ENCODE results near the gene ELL2. TPM values are rescaled to one million over a fixed set of nuclear protein-coding genes. Genes with fewer than 3 reads are reported as not detected.

The ELL2 gene
- total and polyA plus RNA-seq, 9 of the 15 experiments (the other 6 are each of a cell fraction or from before 2014, with no cell fraction given), result 4.3 to 18.3 (median 14.5) TPM

DNA sequence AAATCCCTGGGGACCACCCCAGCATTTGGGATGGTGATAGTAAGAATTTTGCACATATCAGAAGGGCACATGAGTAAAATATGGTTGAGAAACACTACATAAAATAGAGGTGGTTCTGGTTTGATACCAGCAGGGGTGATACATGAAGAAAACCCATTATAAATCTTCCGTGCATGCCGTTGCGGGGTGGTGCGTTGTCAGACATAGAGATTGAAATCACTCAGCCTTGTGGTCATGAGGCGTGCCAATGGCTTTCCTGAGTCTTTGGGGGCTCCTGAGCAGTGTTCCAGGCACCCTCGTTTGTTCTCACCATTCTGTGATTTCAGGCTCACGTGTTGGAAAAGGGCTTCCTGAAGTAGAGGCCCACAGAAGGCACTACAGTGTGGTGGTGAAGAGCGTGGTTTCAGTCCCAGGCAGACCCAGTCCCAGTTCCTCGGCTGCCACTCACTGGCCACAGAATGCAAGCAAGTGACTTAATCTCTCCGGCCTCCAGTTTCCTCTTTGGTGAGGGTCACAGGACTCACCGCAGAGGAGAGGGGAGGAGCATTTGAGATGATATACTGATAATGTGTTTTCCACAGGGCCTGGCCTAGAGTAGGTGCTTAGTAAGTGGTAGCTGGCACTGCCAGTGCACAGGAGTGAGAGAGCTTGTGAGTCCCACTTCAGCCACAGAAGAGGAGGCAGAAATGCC, 118.7 kb downstream of the ELL2 start (continued):
- TF ChIP-seq, protein P1, sequence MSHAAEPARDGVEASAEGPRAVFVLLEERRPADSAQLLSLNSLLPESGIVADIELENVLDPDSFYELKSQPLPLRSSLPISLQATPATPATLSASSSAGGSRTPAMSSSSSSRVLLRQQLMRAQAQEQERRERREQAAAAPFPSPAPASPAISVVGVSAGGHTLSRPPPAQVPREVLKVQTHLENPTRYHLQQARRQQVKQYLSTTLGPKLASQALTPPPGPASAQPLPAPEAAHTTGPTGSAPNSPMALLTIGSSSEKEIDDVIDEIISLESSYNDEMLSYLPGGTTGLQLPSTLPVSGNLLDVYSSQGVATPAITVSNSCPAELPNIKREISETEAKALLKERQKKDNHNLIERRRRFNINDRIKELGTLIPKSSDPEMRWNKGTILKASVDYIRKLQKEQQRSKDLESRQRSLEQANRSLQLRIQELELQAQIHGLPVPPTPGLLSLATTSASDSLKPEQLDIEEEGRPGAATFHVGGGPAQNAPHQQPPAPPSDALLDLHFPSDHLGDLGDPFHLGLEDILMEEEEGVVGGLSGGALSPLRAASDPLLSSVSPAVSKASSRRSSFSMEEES (CRISPR knock-in tag; IDR thresholded peaks at IDR 0.05), result no peak
- peak; percentile 56; the same call in 1 of the 2 replicates for TF ChIP-seq SOX6 (IDR thresholded peaks at IDR 0.05)
- TF ChIP-seq NR3C1 (CRISPR knock-in tag; IDR thresholded peaks at IDR 0.05), result no peak
- 0 out of 2 replicates have a peak, but pooled peaks have one; percentile 40 for TF ChIP-seq ARID4B (CRISPR knock-in tag; IDR thresholded peaks at IDR 0.05)
- TF ChIP-seq, protein P2, sequence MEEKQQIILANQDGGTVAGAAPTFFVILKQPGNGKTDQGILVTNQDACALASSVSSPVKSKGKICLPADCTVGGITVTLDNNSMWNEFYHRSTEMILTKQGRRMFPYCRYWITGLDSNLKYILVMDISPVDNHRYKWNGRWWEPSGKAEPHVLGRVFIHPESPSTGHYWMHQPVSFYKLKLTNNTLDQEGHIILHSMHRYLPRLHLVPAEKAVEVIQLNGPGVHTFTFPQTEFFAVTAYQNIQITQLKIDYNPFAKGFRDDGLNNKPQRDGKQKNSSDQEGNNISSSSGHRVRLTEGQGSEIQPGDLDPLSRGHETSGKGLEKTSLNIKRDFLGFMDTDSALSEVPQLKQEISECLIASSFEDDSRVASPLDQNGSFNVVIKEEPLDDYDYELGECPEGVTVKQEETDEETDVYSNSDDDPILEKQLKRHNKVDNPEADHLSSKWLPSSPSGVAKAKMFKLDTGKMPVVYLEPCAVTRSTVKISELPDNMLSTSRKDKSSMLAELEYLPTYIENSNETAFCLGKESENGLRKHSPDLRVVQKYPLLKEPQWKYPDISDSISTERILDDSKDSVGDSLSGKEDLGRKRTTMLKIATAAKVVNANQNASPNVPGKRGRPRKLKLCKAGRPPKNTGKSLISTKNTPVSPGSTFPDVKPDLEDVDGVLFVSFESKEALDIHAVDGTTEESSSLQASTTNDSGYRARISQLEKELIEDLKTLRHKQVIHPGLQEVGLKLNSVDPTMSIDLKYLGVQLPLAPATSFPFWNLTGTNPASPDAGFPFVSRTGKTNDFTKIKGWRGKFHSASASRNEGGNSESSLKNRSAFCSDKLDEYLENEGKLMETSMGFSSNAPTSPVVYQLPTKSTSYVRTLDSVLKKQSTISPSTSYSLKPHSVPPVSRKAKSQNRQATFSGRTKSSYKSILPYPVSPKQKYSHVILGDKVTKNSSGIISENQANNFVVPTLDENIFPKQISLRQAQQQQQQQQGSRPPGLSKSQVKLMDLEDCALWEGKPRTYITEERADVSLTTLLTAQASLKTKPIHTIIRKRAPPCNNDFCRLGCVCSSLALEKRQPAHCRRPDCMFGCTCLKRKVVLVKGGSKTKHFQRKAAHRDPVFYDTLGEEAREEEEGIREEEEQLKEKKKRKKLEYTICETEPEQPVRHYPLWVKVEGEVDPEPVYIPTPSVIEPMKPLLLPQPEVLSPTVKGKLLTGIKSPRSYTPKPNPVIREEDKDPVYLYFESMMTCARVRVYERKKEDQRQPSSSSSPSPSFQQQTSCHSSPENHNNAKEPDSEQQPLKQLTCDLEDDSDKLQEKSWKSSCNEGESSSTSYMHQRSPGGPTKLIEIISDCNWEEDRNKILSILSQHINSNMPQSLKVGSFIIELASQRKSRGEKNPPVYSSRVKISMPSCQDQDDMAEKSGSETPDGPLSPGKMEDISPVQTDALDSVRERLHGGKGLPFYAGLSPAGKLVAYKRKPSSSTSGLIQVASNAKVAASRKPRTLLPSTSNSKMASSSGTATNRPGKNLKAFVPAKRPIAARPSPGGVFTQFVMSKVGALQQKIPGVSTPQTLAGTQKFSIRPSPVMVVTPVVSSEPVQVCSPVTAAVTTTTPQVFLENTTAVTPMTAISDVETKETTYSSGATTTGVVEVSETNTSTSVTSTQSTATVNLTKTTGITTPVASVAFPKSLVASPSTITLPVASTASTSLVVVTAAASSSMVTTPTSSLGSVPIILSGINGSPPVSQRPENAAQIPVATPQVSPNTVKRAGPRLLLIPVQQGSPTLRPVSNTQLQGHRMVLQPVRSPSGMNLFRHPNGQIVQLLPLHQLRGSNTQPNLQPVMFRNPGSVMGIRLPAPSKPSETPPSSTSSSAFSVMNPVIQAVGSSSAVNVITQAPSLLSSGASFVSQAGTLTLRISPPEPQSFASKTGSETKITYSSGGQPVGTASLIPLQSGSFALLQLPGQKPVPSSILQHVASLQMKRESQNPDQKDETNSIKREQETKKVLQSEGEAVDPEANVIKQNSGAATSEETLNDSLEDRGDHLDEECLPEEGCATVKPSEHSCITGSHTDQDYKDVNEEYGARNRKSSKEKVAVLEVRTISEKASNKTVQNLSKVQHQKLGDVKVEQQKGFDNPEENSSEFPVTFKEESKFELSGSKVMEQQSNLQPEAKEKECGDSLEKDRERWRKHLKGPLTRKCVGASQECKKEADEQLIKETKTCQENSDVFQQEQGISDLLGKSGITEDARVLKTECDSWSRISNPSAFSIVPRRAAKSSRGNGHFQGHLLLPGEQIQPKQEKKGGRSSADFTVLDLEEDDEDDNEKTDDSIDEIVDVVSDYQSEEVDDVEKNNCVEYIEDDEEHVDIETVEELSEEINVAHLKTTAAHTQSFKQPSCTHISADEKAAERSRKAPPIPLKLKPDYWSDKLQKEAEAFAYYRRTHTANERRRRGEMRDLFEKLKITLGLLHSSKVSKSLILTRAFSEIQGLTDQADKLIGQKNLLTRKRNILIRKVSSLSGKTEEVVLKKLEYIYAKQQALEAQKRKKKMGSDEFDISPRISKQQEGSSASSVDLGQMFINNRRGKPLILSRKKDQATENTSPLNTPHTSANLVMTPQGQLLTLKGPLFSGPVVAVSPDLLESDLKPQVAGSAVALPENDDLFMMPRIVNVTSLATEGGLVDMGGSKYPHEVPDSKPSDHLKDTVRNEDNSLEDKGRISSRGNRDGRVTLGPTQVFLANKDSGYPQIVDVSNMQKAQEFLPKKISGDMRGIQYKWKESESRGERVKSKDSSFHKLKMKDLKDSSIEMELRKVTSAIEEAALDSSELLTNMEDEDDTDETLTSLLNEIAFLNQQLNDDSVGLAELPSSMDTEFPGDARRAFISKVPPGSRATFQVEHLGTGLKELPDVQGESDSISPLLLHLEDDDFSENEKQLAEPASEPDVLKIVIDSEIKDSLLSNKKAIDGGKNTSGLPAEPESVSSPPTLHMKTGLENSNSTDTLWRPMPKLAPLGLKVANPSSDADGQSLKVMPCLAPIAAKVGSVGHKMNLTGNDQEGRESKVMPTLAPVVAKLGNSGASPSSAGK (IDR thresholded peaks at IDR 0.05), result peak; percentile 87
- TF ChIP-seq MAFK (IDR thresholded peaks at IDR 0.05; ENCODE audit: low read length), result peak; percentile 18; the same call in 1 of the 2 replicates
- TF ChIP-seq MAZ (CRISPR knock-in tag; conservative IDR thresholded peaks at IDR 0.05 in 1 of 2, IDR thresholded peaks at IDR 0.05 in 1 of 2), result peak in 1 of 2 experiments; percentile 57; a peak in 2 of 4 replicates
- peak; percentile 60; the same call in 1 of the 2 replicates for TF ChIP-seq JUN (IDR thresholded peaks at IDR 0.05; ENCODE audit: borderline replicate concordance, low read depth, low read length)
- TF ChIP-seq JUN (CRISPR knock-in tag; IDR thresholded peaks at IDR 0.05; ENCODE audit: borderline replicate concordance), result no peak

All from K562 (cell line).